ENCODE results near the gene TBX19. TPM values are rescaled to one million over a fixed set of nuclear protein-coding genes. Genes with fewer than 3 reads are reported as not detected.

Gene TBX19
- total and polyA plus RNA-seq, 2 donors (not counting 1 experiment from before 2014, with no cell fraction given), result 6.3 to 7.0 TPM

DNA sequence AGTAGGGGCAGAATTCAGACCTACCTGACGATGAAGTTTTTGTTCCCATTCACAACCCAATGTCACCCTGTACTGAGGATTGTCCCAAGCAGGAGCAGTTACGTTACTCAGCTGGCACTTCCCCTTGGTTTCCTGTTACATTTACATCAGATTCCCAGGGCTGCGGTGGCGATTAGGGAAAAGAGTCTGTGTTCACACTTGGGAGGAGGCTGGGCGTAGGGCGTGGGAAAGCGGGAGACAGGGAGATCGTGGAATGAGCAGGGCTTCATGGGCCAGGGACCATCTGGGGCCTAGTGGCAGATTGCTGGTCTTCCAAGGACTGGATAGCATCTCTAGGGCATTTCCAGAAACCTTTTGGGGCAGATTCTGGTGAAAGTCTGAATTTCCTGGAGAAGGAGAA lies 39.0 kb downstream of the TBX19 start:
- Histone ChIP-seq H3K9me3 (ENCODE audit: control extremely low read depth in 1 of 3, control insufficient read depth in 2 of 3, insufficient read depth in 1 of 3, low read length in 2 of 3) (no peaks in the 10 kb centered on the region), H3K4me1 (ENCODE audit: control insufficient read depth in 2 of 2, insufficient read depth in 2 of 2, low read length in 2 of 2) (no peaks in the 10 kb centered on the region), H2AFZ (ENCODE audit: insufficient read depth, low read depth, low read length, poor library complexity, severe bottlenecking) (no peak overlapping the region), H3K27me3 (replicated peaks in 1 of 4; ENCODE audit: control extremely low read depth in 1 of 4, control insufficient read depth in 3 of 4, insufficient read depth in 4 of 4, low read length in 3 of 4) (no peaks in the 10 kb centered on the region), H3K27ac (ENCODE audit: low read length in 2 of 2) (no peak overlapping the region), H3K9ac (ENCODE audit: low read length) (no peak overlapping the region), H3K4me3 (ENCODE audit: control extremely low read depth in 1 of 5, extremely low read depth in 1 of 5, insufficient read depth in 1 of 5, low read depth in 2 of 5, low read length in 4 of 5) (no peak overlapping the region), H3K36me3 (replicated peaks in 1 of 2; ENCODE audit: control extremely low read depth in 1 of 2, control insufficient read depth in 1 of 2, extremely low read depth in 1 of 2, insufficient read depth in 2 of 2, low read length in 1 of 2) (no peaks in the 10 kb centered on the region), H3K4me2 (replicated peaks; ENCODE audit: low read depth, low read length, poor library complexity, severe bottlenecking) (no peak overlapping the region), H3K79me2 (ENCODE audit: control insufficient read depth, insufficient read depth, low read length) (no peaks in the 10 kb centered on the region), H4K20me1 (ENCODE audit: control insufficient read depth, insufficient read depth, low read length, poor library complexity, severe bottlenecking) (no peaks in the 10 kb centered on the region)
- 96% methylated on average over 7 of the region's 8 CpGs for WGBS (ENCODE audit: insufficient coverage)
- Mint-ChIP-seq H3K27me3 (no peaks in the 10 kb centered on the region), H3K4me3 (no peak overlapping the region), H3K27ac (no peak overlapping the region), H3K9me3 (ENCODE audit: insufficient read depth) (no peaks in the 10 kb centered on the region), H3K4me1 (no peaks in the 10 kb centered on the region)
- ChIA-PET POLR2A (no interaction called here), CTCF (no interaction called here)
- DNase-seq (no peak), ATAC-seq (ENCODE audit: low read depth) (no peak)
- no peak for TF ChIP-seq EZH2 (IDR thresholded peaks at IDR 0.05; ENCODE audit: borderline replicate concordance, insufficient read depth, low read depth, low read length, poor library complexity, severe bottlenecking)
- TF ChIP-seq, protein P1, sequence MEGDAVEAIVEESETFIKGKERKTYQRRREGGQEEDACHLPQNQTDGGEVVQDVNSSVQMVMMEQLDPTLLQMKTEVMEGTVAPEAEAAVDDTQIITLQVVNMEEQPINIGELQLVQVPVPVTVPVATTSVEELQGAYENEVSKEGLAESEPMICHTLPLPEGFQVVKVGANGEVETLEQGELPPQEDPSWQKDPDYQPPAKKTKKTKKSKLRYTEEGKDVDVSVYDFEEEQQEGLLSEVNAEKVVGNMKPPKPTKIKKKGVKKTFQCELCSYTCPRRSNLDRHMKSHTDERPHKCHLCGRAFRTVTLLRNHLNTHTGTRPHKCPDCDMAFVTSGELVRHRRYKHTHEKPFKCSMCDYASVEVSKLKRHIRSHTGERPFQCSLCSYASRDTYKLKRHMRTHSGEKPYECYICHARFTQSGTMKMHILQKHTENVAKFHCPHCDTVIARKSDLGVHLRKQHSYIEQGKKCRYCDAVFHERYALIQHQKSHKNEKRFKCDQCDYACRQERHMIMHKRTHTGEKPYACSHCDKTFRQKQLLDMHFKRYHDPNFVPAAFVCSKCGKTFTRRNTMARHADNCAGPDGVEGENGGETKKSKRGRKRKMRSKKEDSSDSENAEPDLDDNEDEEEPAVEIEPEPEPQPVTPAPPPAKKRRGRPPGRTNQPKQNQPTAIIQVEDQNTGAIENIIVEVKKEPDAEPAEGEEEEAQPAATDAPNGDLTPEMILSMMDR (IDR thresholded peaks at IDR 0.05), result no peak
- intact Hi-C loops (cut with micrococcal nuclease), result no loop called here

DNA sequence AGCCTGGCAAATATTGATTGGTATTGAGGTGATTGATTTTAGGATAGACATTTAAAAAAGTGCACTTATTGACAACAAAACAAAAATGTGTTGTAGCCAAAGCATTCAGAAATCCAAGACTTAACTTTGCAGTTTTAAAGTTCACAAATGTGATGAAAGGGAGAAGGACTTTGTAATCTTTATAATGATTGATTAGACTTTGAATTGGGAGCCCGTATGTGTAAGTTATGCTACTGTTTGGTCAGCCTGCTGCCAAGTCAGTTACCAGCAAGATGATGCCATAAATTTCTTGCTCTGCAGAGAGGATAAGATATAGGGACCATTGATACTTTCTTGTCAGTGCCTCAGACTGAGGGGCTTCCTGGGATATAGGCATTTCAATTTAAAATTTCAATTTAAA lies 39.5 kb downstream of the TBX19 start:
- ChIA-PET POLR2A (no interaction called here), CTCF (interaction anchor here (0.7 kb wide), 1 partner anchor 36 kb away, joined by 3 read pairs; no protein-coding TSS in a partner anchor)
- no peak overlapping the region for H3K27ac Mint-ChIP-seq

More for the DNA sequence above, 39.5 kb downstream of the TBX19 start:
- Mint-ChIP-seq H3K27me3 (no peaks in the 10 kb centered on the region), H3K9me3 (ENCODE audit: insufficient read depth) (no peaks in the 10 kb centered on the region), H3K4me3 (no peak overlapping the region), H3K4me1 (no peaks in the 10 kb centered on the region)
- Histone ChIP-seq H3K27ac (ENCODE audit: low read length in 2 of 2) (no peak overlapping the region), H3K4me2 (replicated peaks; ENCODE audit: low read depth, low read length, poor library complexity, severe bottlenecking) (no peak overlapping the region), H2AFZ (ENCODE audit: insufficient read depth, low read depth, low read length, poor library complexity, severe bottlenecking) (no peak overlapping the region), H4K20me1 (ENCODE audit: control insufficient read depth, insufficient read depth, low read length, poor library complexity, severe bottlenecking) (no peaks in the 10 kb centered on the region), H3K9ac (ENCODE audit: low read length) (no peak overlapping the region), H3K4me3 (ENCODE audit: control extremely low read depth in 1 of 5, extremely low read depth in 1 of 5, insufficient read depth in 1 of 5, low read depth in 2 of 5, low read length in 4 of 5) (no peak overlapping the region), H3K36me3 (replicated peaks in 1 of 2; ENCODE audit: control extremely low read depth in 1 of 2, control insufficient read depth in 1 of 2, extremely low read depth in 1 of 2, insufficient read depth in 2 of 2, low read length in 1 of 2) (no peaks in the 10 kb centered on the region), H3K27me3 (replicated peaks in 1 of 4; ENCODE audit: control extremely low read depth in 1 of 4, control insufficient read depth in 3 of 4, insufficient read depth in 4 of 4, low read length in 3 of 4) (no peaks in the 10 kb centered on the region), H3K79me2 (ENCODE audit: control insufficient read depth, insufficient read depth, low read length) (no peaks in the 10 kb centered on the region), H3K4me1 (ENCODE audit: control insufficient read depth in 2 of 2, insufficient read depth in 2 of 2, low read length in 2 of 2) (no peaks in the 10 kb centered on the region), H3K9me3 (ENCODE audit: control extremely low read depth in 1 of 3, control insufficient read depth in 2 of 3, insufficient read depth in 1 of 3, low read length in 2 of 3) (no peaks in the 10 kb centered on the region)
- intact Hi-C loops (cut with micrococcal nuclease), result no loop called here
- no peak for TF ChIP-seq EZH2 (IDR thresholded peaks at IDR 0.05; ENCODE audit: borderline replicate concordance, insufficient read depth, low read depth, low read length, poor library complexity, severe bottlenecking)
- TF ChIP-seq, protein P1 (IDR thresholded peaks at IDR 0.05), result no peak
- WGBS (ENCODE audit: insufficient coverage), result no CpG with 5 or more reads among the region's 1 CpG
- no peak for DNase-seq
- no peak for ATAC-seq (ENCODE audit: low read depth)
